Dedifferentiated amniotic fluid mesenchymal stem cell (primary cell): ENCODE results near the gene ZNF664.
A peak's percentile ranks its signal among the peaks of the same experiment; 100 is the strongest.

Experiments
- DNase-seq: peaks from one replicate; pipeline ENCODE4 v3.0.0-alpha.2; 2016; ENCODE audit errors: extremely low spot score

ZNF664 gene

GRCh38 chr12:123990511-123990910 lies 17.5 kb downstream of the ZNF664 start:
- DNase-seq, result no peak

DNA sequence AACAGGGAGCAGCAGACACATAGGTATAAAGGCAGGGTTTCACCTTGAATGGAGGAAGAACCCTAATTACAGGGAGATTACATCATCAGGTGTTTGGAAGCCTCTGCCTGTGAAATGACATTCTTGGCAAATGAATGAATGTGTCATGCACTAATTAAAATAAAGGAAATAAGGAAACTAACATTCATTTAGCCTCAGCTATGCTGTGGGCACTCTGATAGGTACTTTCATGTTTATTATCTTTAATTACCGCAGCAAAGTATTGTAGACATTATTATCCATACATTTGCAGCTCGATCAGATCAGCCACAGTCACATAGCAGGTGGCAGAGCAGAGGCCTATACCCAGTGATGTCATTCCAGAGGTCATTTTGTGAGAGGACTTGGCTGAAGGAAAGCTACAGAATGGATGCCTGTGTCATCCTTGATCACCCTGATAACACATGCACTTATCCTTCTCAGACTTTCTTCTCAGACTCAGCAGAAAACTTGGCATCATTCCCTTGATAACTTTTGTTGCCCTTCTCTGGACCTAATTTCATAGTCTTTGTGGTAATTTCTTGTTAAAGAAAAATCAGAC lies 18.4 kb downstream of the ZNF664 start:
- no peak for DNase-seq

DNA sequence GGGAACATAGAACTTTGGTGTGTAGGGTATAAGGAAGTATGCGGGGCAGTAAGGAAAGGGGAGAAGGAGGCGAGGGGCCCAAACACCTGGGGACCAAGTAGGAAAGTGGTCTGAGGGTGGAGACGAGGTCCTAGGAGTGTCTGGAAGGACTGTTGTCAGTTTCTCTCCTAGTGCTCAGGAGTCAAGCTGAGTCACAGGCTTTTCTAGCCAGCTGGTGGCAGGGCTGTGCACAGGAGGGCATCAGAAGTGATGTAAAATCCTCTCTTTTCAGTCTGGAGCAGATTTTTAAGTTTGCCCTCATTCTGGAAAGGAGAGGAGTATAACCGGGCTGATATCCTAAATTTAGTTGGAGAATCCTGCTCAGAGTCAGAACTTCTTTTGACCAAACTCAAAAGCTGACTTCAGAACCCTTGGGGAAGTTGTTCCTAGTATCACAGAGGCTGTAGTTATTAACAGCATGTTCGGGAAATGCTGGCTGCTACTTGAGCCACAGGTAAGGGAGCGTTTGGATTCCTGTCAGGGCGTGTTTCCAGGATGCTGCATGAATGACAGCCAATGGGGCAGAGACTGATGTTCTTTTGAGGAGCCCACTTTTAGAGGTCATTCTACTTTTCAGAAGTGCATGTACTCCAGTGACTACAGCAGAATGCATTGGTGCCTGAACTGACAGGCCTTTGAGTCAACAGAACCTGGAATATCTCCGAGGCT lies 19.3 kb downstream of the ZNF664 start:
- DNase-seq, result no peak

DNA sequence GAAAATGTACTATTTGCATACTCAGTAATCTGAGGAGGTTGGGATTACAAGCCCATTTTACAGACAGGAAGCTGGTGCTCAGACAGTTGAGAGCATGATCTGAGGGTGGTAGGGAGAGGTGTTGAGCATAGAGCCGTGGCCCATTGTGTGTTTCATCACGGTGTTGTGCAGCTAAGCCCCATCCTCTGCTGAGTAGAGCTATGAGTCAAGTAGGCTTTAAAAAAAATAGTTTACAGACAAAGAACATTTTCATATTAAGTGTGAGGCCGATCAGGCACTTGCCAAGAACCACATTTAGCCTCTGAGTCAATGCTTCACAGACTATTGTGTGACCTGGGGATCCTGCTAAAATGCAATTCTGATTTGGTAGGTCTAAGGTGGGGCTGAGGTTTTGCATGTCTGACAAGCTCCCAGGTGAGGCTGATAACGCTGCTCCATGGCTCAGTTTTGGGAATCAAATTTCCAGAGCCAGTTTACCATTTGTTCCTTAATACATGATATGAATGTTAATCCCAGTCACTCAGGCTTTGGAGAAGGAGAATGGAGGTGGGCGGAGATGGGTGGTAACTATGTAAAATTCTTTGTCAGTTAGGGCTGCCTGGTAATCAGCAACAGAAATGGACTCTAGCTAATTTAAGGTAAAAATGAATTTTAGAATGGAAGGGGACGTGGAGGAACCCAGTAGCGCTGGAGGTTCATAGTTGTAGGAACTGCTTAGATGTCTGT lies 22.2 kb downstream of the ZNF664 start:
- DNase-seq, result no peak

GRCh38 chr12:123996581-123996980 lies 23.6 kb downstream of the ZNF664 start:
- DNase-seq, result no peak

DNA sequence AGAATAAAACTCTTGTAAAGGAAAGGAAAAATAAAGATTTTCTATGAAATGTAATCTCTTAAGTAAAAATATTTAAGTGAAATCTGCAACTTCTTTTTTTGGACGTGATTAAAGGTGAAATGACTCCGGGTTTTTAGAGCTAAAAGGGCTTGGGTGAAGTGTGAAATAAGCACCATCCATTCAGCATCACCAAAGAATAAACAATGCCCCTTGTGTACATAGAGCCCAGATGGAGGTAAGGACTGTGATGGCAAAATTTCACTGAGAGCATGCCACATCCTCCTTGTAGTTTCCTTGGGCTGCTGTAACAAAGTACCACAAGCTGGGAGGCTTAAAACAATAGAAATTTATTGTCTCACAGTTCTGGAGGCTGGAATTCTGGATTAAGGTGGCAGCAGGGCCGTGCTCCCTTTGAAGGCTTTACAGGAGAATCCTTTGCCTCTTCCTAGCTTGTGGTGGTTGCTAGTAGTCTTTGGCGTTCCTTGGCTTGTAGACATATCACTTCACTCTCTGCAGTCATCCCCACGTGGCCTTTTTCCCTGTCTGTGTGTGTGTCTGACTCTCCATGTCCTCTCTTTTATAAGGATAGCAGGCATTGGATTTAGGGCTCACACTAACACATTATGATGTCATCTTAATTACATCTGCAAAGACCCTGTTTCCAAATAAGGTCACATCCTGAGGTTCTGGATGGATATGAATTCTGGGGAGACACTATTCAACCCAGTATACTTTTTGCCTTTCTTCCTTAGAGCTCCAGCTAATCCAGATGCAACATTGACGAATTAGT lies 24.2 kb downstream of the ZNF664 start:
- DNase-seq, result no peak

- DNase-seq, result no peak
These were observed 24.9 kb downstream of the ZNF664 start for GRCh38 chr12:123997908-123998307.

DNA sequence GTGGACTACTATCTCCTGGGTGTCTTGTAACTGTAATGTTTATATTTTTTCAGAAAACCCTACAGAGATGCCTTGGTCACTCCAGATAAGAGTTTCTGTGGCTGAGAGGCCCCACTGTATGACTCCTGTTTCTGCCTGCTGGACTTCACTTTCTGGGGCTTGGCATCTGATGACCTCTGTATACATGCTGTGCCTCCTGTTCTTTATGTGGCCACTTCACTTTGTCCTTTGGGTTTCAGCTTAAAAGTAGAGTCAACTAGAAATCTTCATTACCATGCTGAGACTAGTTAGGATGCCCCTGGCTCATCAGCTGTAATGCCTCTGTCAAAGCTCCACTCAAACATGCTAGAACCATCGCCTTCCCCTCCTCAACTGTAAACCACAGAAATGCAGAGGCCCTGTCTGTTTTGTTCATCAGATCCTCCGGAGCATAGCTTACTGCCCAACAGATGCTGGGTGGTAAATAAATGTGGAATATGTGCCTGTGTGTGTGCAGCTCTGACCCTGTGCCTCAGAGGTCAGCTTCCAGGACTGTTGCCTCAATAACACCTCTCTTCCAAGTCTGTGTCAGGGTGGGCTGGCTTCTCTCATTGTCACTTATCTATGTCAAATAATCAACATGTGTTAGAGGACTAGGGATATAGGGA lies 25.5 kb downstream of the ZNF664 start:
- no peak for DNase-seq

DNA sequence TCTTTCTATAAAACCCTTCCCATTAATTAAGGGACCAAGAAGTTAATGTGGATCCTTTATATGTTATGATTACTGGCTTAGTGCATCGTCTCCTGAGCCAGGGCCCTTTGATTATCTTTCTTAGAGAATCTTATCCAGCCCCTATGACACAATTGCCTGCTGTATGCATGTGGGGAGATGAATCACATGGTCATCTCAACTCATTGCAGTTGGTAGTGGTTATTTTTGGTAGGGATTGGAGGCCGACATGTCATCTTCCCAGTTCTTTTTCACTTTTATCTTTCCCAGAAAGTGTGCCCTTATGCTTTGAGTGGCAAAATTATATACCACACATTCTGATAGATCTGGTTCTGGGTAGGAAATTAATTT lies 26.0 kb downstream of the ZNF664 start:
- no peak for DNase-seq

DNA sequence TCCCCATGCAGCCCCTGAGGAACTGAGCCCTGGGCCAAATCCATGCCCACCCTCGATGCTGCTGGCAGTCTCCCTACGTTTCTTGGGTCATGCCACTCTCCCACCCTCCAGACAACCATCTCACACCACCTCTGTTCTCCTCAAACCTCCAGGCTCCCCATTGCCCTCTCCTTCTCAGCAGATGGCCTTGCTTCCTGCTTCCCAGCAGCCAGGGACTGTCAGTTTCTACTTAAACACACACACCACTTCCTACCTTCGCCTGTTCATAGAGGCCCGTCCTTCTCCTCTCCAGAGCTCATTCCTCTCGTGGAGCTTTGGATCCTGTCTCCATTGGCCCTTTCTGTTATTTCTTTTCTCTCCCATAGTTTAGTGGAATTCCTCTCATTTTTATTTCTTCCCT lies 27.1 kb downstream of the ZNF664 start:
- no peak for DNase-seq

- no peak for DNase-seq
These were observed 28.3 kb downstream of the ZNF664 start for GRCh38 chr12:124001343-124001742.

DNA sequence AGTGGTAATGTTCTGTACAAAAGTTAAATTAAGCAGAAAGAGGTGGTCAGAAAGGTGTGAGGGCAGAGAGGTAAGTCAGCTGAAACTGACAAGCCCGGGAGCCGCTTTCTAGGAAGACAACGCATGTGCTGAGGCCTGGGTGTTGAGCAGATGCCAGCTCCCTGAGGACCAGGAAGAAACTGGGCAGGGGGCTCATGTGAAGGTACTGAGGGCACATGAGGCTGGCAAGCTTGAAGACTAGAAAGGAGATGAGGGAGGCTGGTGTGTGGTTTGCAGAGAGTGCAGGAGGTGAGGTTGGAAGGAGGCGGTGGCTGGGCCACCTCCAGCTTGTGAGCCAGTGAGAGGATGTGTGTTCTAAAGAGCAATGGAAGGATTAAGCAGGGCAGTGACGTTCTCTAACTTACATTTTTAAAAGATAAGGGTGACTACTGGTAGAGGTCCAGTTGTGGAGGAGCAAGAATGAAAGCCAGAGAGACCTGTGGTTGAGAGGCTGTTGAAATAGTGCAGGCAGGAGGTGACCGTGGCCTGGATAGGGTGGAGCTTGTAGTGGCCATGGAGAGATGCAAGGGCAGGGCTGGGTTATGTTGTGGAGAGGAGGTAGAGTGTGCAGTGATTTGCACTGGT lies 29.1 kb downstream of the ZNF664 start:
- DNase-seq, result no peak

DNA sequence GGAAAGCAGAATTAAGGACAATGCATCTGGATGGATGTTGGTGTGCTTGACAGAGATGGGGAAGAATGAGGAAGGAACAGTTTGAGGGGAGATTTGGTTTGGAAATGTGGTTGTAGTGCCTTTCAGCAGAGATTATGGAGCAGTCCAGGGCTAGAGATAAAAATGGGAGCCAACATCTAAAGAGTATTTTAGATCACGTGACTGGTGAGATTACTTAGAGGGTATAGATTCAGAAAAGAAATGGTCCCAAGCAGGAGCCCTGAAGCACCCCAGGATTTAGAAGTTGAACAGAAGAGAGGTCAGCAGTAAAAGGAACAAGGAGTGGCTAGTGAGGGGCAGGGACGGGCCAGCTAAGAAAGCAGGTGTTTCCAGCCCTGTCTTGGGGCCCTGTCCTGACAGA lies 29.6 kb downstream of the ZNF664 start:
- DNase-seq, result no peak

- no peak for DNase-seq
These were observed 31.3 kb downstream of the ZNF664 start for GRCh38 chr12:124004233-124004875.

DNA sequence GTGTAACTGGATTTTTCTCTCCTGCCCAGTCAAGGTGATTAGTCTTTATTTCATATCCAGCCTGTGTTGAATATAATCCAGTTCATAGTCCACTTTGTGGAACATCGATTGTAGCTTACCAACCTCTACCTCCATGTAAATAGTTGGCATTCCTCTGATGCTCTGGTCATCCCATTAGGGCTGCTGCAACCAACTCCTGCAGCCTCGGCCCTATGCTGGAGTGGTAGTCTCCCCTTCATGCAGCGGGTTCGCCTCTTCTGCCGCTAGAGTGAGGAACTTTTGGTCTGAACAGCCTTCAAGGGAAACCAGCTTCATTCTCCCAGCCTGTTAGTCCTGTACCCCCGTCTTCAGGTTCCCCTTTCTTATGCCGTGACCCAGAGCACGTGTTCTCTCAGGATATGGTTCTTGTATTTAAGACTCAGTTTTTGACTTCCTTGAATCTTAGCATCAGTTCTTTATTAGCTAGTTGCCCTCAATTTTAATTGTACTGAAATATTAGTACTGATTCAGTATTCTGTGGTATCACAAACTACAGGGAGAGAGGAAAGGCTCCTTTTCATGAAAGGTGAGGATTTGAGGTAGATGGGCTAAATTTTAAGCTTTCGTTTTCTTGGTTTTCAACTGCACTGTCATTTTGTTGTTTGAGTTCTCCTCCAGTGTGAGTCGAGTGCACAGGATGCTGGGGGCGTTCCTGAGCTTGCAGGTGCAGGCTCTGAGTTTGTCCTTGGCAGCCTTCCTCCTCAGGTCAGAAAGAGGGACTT lies 33.2 kb downstream of the ZNF664 start:
- no peak for DNase-seq

DNA sequence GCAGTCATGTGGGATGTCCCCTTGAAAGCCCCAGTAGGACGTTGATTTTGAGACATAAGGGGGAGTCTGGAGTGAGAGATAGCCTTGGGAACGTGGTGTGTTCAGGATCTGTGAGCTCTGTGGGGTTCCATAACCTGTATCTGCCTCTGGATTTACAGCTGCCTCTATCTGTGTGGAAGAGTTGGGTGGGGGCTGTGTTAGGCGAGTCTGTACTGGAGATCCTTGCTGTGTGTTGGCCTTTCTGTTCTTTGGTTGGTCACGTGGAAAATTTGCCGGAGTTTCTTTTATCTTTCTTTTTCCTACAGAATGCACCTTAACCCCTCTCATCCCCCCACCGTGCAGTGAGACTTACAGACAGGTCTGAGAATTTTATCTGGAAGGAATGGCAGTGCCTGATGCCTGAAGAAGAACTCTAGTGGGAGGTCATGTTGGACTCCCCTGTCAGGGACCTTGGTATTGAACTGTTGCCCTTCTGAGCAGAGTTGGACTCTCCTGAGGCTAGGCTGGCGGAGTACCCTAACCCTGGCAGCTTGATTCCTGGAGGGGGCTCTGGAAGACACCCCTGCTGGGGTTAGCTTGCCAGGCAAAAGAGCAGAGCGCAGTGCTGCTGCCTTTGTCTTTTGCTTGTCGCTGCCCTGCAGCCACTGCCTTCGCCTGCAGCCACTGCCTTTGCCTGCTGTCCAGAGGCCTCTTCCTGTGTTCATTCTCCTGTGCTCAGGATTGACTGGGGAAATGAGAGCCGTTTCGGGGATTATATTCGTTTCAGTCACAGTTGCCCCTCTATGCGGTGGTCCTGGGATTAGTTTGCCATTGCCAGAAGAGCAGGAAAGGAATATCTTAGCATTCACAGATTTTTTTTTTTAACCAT lies 34.1 kb downstream of the ZNF664 start:
- no peak for DNase-seq

GRCh38 chr12:124007826-124008570 lies 35.0 kb downstream of the ZNF664 start:
- peak; percentile 53 for DNase-seq

DNA sequence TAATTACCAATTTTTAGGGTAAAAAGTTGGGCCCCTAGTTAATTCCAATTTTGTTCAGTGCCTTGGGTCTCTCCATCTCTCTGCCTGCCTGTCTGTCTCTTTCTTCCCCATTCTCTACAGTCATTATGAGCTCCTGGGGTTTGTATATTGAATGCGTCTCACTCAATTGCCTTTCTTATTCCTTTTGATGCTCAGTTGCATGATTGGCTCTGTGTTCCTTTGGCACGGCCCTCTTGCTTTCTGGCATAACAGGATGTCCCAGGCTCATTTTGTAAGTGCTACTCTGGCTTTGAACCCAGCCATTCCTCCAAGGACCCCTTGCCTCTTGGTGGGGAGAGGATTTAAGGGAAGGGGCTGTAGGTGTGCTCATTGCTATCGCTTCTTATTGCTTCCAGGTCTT lies 35.6 kb downstream of the ZNF664 start:
- no peak for DNase-seq

DNA sequence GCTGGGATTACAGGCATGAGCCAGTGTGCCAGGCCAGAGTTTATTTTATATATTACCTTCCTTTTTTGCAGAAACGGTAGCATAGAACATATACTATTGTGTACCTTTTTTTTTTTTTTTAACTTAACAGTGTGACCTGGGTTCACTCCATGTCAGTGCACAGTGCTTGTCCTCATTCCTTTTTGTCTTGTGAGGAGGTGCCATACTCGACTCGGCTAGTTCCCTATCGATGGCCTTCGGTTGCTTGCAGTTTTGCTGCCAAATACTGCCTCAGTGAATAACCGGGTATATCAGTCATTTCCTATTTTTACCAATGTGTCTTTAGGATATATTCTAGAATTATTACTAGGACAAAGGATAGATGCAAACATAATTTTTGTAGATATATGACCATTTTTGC lies 36.8 kb downstream of the ZNF664 start:
- no peak for DNase-seq
